DMS114 treated with DMSO at 0.1 percent for 48 hours (cell line): ENCODE measurements around the gene D2HGDH.

Source experiments
- DNase-seq: peaks from one replicate; lab custom pipeline; 2025; ENCODE audit not compliant: unreplicated experiment; lab: John Stamatoyannopoulos, UW

The D2HGDH gene

GRCh38 chr2:241734467-241735208, at the start of gene D2HGDH:
TSS of gene D2HGDH (plus strand) at chr2:241734630. CDS start at chr2:241735225, 595 bp downstream.
- DNase-seq, result peak; percentile 51

- no peak for DNase-seq
These were observed 48.1 kb upstream of the D2HGDH start for GRCh38 chr2:241686324-241686649.

GRCh38 chr2:241686650-241687425, 47.6 kb upstream of the D2HGDH start, which contains the start of gene DTYMK:
TSS of gene DTYMK (minus strand) at chr2:241686815. CDS start at chr2:241686783, 32 bp downstream.
- peak; percentile 84 for DNase-seq

- no peak for DNase-seq
These were observed 45.1 kb upstream of the D2HGDH start for GRCh38 chr2:241689306-241689705.

- no peak for DNase-seq
These were observed 44.2 kb upstream of the D2HGDH start for GRCh38 chr2:241690202-241690717.

GRCh38 chr2:241692448-241692847, 42.0 kb upstream of the D2HGDH start:
- no peak for DNase-seq

- no peak for DNase-seq
These were observed 38.8 kb upstream of the D2HGDH start for GRCh38 chr2:241695651-241696050.

- no peak for DNase-seq
These were observed 33.4 kb upstream of the D2HGDH start for GRCh38 chr2:241701149-241701398.

- peak; percentile 78 for DNase-seq
These were observed 32.9 kb upstream of the D2HGDH start, which contains the start of gene ING5 for GRCh38 chr2:241701399-241702154. TSS of gene ING5 (plus strand) at chr2:241702039. CDS start at chr2:241702066, 27 bp downstream.

GRCh38 chr2:241702155-241703031, 32.0 kb upstream of the D2HGDH start:
- DNase-seq, result peak; percentile 47

- no peak for DNase-seq
These were observed 31.3 kb upstream of the D2HGDH start for GRCh38 chr2:241703032-241703604.

GRCh38 chr2:241706537-241706936, 27.9 kb upstream of the D2HGDH start:
- DNase-seq, result no peak

GRCh38 chr2:241708879-241709278, 25.6 kb upstream of the D2HGDH start:
- no peak for DNase-seq

GRCh38 chr2:241719093-241719492, 15.3 kb upstream of the D2HGDH start:
- no peak for DNase-seq

- DNase-seq, result no peak
These were observed 14.3 kb upstream of the D2HGDH start for GRCh38 chr2:241720099-241720498.

GRCh38 chr2:241720560-241720959, 13.9 kb upstream of the D2HGDH start:
- no peak for DNase-seq

- DNase-seq, result no peak
These were observed 12.6 kb upstream of the D2HGDH start for GRCh38 chr2:241721852-241722251.

- no peak for DNase-seq
These were observed 11.5 kb upstream of the D2HGDH start for GRCh38 chr2:241722896-241723454.

- no peak for DNase-seq
These were observed 10.0 kb upstream of the D2HGDH start for GRCh38 chr2:241724259-241724974.
